ENCODE data around the gene FCN2.

FCN2 gene

GRCh38 chr9:134935056-134935640, 54.5 kb downstream of the FCN2 start:
- no peak for DNase-seq

- DNase-seq, result no peak
Measured at GRCh38 chr9:134935701-134936345, 55.2 kb downstream of the FCN2 start.

GRCh38 chr9:134936346-134937163, 55.9 kb downstream of the FCN2 start:
- DNase-seq, result no peak
